GM12878 (cell line): ENCODE results near the gene MAP4K5.

Source experiments
- BRCA1 ChIP-seq: IDR thresholded peaks from 2 replicates; pipeline ENCODE4 v1.6.1; 2011; ENCODE audit warnings: low read depth, low read length, improper control_type of control experiment
- CREB1 ChIP-seq: IDR thresholded peaks from 2 replicates; pipeline ENCODE4 v1.6.1; 2012; ENCODE audit warnings: low read depth, mild to moderate bottlenecking, inconsistent platforms
- EGR1 ChIP-seq, 2 experiments: IDR thresholded peaks; 1 replicate in 1 of 2; 2 replicates in 1 of 2; pipeline ENCODE4 v1.6.1; 2011 to 2012; ENCODE audit warnings: low read depth in 2 of 2, low read length in 2 of 2, borderline replicate concordance in 1 of 2, mild to moderate bottlenecking in 1 of 2, moderate library complexity in 1 of 2
- HDAC2 ChIP-seq: fragments of 200-600 bp; sonication (generic); IDR thresholded peaks from 2 replicates; pipeline ENCODE4 v1.6.1; 2017
- IKZF2 ChIP-seq, 2 experiments: fragments of 450-650 bp; IDR thresholded peaks; 2 replicates each; pipeline ENCODE4 v1.6.1; 2017; ENCODE audit warnings: mild to moderate bottlenecking in 2 of 2, moderate library complexity in 2 of 2
- KAT2A ChIP-seq: conservative IDR thresholded peaks from 2 replicates; pipeline ENCODE4 v1.6.1; 2011; ENCODE audit warnings: low read depth, low read length; ENCODE audit not compliant: control insufficient read depth
- NFYB ChIP-seq: IDR thresholded peaks from 2 replicates; pipeline ENCODE4 v1.6.1; 2011; ENCODE audit warnings: low read depth, mild to moderate bottlenecking, low read length, improper control_type of control experiment, moderate library complexity; ENCODE audit not compliant: insufficient read depth
- PBX3 ChIP-seq: IDR thresholded peaks from 2 replicates; pipeline ENCODE4 v1.6.1; 2011; ENCODE audit warnings: mild to moderate bottlenecking, low read depth, low read length, moderate library complexity; ENCODE audit not compliant: insufficient replicate concordance
- TBL1XR1 ChIP-seq: IDR thresholded peaks from 2 replicates; pipeline ENCODE4 v1.6.1; 2012; ENCODE audit warnings: low read depth, low read length, improper control_type of control experiment
- YBX1 ChIP-seq: fragments of 450-650 bp; IDR thresholded peaks from 2 replicates; pipeline ENCODE4 v1.6.1; 2016; ENCODE audit warnings: antibody characterized with exemption
- TF ChIP-seq, protein P1 (sequence below), 3 experiments: IDR thresholded peaks in 2 of 3; conservative IDR thresholded peaks in 1 of 3; 2 replicates each; pipeline ENCODE4 v1.5.1; 2011; ENCODE audit warnings: low read depth in 3 of 3, low read length in 3 of 3, mild to moderate bottlenecking in 3 of 3, control low read depth in 2 of 3, moderate library complexity in 2 of 3, inconsistent platforms in 1 of 3, mixed read lengths in 1 of 3; ENCODE audit not compliant: control insufficient read depth in 2 of 3, insufficient read depth in 1 of 3; ENCODE audit errors: extremely low read depth in 1 of 3

DNA sequence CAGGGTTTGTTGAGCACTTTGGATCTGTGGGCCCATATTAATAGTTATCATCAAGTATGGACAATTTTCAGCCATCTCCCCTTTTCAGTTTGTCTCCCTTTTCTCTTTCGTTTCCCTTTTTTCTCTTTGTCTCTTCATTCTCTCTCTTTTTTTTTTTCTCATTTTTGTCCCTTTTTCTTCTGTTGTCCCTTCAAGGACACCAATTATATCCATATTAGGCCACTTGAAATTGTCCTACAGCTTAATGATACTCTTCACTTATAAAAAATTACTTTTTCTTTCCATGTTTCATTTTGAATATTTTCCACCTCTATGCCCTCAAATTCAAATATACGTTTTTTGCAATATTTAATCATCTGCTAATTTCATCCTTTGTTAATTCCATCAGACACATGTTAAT is 53.3 kb downstream of the MAP4K5 start:
- TF ChIP-seq, protein P1, sequence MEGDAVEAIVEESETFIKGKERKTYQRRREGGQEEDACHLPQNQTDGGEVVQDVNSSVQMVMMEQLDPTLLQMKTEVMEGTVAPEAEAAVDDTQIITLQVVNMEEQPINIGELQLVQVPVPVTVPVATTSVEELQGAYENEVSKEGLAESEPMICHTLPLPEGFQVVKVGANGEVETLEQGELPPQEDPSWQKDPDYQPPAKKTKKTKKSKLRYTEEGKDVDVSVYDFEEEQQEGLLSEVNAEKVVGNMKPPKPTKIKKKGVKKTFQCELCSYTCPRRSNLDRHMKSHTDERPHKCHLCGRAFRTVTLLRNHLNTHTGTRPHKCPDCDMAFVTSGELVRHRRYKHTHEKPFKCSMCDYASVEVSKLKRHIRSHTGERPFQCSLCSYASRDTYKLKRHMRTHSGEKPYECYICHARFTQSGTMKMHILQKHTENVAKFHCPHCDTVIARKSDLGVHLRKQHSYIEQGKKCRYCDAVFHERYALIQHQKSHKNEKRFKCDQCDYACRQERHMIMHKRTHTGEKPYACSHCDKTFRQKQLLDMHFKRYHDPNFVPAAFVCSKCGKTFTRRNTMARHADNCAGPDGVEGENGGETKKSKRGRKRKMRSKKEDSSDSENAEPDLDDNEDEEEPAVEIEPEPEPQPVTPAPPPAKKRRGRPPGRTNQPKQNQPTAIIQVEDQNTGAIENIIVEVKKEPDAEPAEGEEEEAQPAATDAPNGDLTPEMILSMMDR (IDR thresholded peaks at IDR 0.05 in 2 of 3, conservative IDR thresholded peaks at IDR 0.05 in 1 of 3; ENCODE audit: control insufficient read depth in 2 of 3, extremely low read depth in 1 of 3, insufficient read depth in 1 of 3, low read depth in 3 of 3, low read length in 3 of 3) = no peak
- TF ChIP-seq KAT2A (no peak), CREB1 (no peak), YBX1 (no peak), HDAC2 (no peak), PBX3 (no peak), EGR1 (IDR thresholded peaks at IDR 0.05; ENCODE audit: borderline replicate concordance in 1 of 2, low read depth in 2 of 2, low read length in 2 of 2) (no peak), IKZF2 (IDR thresholded peaks at IDR 0.05) (no peak), TBL1XR1 (no peak), BRCA1 (no peak), NFYB (no peak)
